Stomach smooth muscle (tissue), 2 donors: Measurements from ENCODE around the gene GPC1.
"Not testable (repeated sequence)": the region's sequence is repeated elsewhere in the genome, so short reads cannot be mapped to it uniquely, and the experiment has no call there.

Source experiments
- H3K27ac ChIP-seq: one replicate; pipeline ENCODE4 v1.7.0; 2013; ENCODE audit warnings: mild to moderate bottlenecking, low read length, inconsistent platforms
- H3K27me3 ChIP-seq, 2 donors: one replicate each; pipeline ENCODE4 v1.7.0; 2013; ENCODE audit warnings: low read length in 2 of 2; ENCODE audit not compliant: insufficient read depth in 2 of 2, control insufficient read depth in 1 of 2
- H3K36me3 ChIP-seq, 2 donors: one replicate each; pipeline ENCODE4 v1.7.0; 2013; ENCODE audit warnings: low read length in 2 of 2; ENCODE audit not compliant: control insufficient read depth in 2 of 2, insufficient read depth in 2 of 2
- H3K4me1 ChIP-seq: one replicate; pipeline ENCODE4 v1.7.0; 2013; ENCODE audit warnings: low read length; ENCODE audit not compliant: control insufficient read depth, insufficient read depth
- H3K4me3 ChIP-seq, 2 donors: one replicate each; pipeline ENCODE4 v1.7.0; 2013; ENCODE audit warnings: low read length in 2 of 2
- H3K9ac ChIP-seq, 2 donors: one replicate each; pipeline ENCODE4 v1.7.0; 2013; ENCODE audit warnings: low read length in 2 of 2, mild to moderate bottlenecking in 1 of 2
- H3K9me3 ChIP-seq, 2 donors: one replicate each; pipeline ENCODE4 v1.7.0; 2013; ENCODE audit warnings: low read length in 2 of 2; ENCODE audit not compliant: control insufficient read depth in 2 of 2
- donor health status: healthy.
- donor health status: Pancreatic carcinoma.

The GPC1 gene

DNA sequence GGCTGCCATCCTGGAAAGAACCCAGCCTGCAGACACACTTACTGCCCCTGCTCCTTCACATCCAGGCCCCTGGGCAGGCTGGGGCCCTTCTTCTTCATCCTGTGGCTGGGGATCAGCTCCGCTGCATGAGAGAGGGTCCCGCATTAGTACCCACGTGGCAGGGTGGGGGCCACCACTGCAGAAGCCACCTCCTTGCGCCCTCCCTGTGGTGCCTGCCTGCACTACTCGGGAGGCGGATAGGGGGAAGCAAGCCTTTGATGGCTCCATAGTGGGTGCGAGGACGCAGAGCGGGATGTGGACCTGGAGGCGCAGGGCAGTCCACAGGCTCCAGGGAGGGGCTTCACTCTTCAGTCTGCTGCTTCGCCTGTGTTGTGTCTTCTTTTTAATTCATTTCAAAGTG, 46.7 kb downstream of the GPC1 start:
- Histone ChIP-seq H3K9me3 (no peaks in the 10 kb centered on the region), H3K4me3 (no peak overlapping the region), H3K27ac (no peak overlapping the region), H3K27me3 (no peaks in the 10 kb centered on the region), H3K4me1 (no peaks in the 10 kb centered on the region), H3K9ac (no peak overlapping the region), H3K36me3 (no peaks in the 10 kb centered on the region)

DNA sequence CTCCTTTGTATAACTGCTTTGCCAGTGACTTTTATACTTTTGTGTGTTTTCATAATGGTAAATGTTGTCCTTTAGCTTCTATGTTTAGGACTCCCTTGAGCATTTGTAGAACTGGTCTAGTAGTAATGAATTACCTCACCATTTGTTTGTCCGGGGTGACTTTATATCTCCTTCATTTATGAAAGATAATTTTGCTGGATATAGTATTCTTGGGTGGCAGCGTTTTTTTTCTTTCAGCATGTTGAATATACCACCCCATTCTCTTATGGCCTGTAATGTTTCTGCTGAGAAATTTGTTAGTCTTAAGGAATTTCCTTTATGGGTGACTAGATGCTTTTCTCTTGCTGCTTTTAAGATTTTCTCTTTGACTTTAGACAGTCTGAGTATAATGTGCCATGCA, 56.0 kb downstream of the GPC1 start:
- Histone ChIP-seq H3K9me3 (no peaks in the 10 kb centered on the region), H3K9ac (no peak overlapping the region), H3K36me3 (no peaks in the 10 kb centered on the region), H3K27ac (no peak overlapping the region), H3K4me3 (no peak overlapping the region), H3K4me1 (no peaks in the 10 kb centered on the region), H3K27me3 (no peaks in the 10 kb centered on the region)

DNA sequence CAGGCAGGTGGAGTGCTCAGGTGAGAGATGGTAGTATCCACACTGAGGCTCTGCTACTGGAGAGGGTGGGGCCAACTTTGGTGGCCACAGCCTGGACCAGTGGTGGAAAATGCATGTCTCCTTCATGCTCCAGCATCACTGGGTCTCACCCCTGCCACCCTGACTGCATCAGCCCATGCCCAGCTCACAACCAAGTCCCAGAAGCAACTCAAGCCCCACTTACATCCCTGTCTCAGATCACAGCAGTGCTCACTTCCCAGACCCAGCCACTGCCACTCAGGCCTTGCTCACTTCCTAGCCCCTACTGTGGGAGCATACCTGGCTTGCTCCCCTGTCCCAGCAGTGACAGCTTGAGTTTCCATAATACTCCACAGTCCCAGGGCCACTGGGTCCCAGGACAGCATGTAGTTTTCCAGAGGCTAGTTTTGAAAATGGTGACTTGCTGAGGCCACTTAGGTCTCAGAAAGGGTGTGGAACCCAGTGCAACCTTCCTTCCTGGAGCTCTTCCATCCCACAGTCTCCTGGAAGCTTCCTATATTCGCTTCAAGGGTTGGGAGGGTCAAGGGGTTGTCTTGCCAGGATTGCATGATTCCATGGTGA, 58.8 kb downstream of the GPC1 start:
- Histone ChIP-seq H3K4me1 (no peaks in the 10 kb centered on the region), H3K4me3 (no peak overlapping the region), H3K9me3 (no peaks in the 10 kb centered on the region), H3K36me3 (no peaks in the 10 kb centered on the region), H3K27ac (no peak overlapping the region), H3K9ac (no peak overlapping the region), H3K27me3 (no peaks in the 10 kb centered on the region)

DNA sequence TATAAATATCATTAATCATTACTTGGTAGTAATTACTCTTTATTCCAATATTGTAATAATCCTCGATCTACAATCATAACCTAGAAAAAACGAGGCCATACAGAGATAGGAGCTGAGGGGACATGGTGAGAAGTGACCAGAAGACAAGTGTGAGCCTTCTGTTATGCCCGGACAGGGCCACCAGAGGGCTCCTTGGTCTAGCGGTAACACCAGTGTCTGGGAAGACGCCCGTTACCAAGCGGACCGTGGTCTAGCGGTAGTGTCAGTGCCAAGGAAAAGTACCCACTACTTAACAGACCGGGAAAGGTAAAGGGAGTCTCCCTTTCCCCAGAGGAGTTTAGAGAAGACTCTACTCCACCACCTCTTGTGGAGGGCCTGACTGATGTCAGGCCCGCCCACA, 59.5 kb downstream of the GPC1 start:
- not testable (repeated sequence) for H3K9me3 ChIP-seq, H3K4me1 ChIP-seq, H3K27me3 ChIP-seq, H3K4me3 ChIP-seq, H3K27ac ChIP-seq, H3K36me3 ChIP-seq, H3K9ac ChIP-seq

DNA sequence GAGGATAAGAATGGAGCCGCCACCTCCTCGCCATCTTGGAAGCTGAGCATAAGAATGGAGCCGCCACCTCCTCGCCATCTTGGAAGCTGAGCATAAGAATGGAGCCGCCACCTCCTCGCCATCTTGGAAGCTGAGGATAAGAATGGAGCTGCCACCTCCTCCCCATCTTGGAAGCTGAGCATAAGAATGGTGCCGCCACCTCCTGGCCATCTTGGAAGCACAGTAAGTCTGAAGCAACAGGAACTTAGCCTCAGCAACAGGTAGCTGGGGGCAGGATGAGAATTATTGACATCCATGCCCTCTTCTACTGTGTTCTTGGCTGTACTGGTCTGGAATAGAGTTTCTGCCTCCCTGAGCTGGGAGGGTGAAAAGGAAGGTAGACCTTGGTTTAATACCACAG, 61.6 kb downstream of the GPC1 start:
- H3K27ac ChIP-seq, H3K4me1 ChIP-seq, H3K9ac ChIP-seq, H3K4me3 ChIP-seq, H3K27me3 ChIP-seq, H3K9me3 ChIP-seq, H3K36me3 ChIP-seq: not testable (repeated sequence)

DNA sequence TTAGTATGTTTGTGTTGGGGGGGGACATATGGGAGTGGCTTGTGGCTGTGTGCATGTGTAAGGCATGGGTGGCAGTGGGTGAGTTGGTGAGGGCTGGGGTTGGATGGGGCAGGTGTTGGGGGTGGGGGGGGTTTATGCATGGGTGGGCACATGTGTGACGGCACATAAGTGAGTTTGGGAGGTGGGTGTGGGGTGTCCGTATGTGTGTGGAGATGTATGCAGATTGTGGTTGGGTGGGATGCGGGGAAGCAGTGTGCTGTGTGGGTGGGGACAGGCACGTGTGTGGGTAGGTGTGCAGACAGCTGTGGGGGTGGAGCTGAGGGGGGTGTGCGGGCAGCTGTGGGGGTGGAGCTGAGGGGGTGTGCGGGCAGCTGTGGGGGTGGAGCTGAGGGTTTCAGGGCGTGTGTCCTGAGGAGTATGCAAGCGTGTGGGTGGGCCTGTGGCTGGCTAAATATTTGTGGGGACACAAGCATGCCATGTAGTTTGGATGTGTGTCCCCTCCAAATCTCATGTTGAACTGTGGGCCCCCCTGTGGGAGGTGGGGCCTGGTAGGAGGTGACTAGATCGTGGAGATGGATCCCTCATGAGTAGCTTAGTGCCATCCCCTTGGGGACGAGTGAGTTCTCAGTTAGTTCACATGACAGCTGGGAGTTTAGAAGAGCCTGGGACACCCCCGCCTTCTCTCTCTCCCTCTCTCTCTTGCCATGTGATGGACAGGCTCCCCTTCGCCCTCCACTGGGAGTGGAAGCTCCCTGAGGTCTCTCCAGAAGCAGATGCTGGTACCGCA, 62.9 kb downstream of the GPC1 start:
- Histone ChIP-seq H3K36me3 (no peaks in the 10 kb centered on the region), H3K27me3 (no peaks in the 10 kb centered on the region)

DNA sequence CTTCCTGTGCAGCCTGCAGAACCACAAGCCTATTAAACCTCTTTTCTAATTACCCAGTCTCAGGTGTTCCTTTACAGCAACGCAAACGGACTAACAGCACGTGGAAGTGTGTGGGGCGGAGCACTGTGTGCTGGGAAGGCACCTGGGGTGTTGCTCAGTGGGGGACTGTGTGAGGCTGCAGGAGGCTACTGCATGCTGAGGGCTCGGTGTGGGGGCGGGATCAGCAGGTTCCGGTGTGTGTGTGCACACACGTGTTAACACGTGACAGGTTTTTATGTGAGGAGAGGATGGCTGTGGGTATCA, 63.4 kb downstream of the GPC1 start:
- H3K9me3 ChIP-seq: no peaks in the 10 kb centered on the region
- no peak overlapping the region for H3K27ac ChIP-seq
- H3K9ac ChIP-seq: no peak overlapping the region
- no peaks in the 10 kb centered on the region for H3K27me3 ChIP-seq
- H3K4me3 ChIP-seq: no peak overlapping the region
- no peaks in the 10 kb centered on the region for H3K36me3 ChIP-seq
- H3K4me1 ChIP-seq: no peaks in the 10 kb centered on the region

More for the DNA sequence above, 62.9 kb downstream of the GPC1 start:
- H3K9me3 ChIP-seq: no peaks in the 10 kb centered on the region
- no peak overlapping the region for H3K27ac ChIP-seq
- no peak overlapping the region for H3K4me3 ChIP-seq
- H3K9ac ChIP-seq: no peak overlapping the region
- no peaks in the 10 kb centered on the region for H3K4me1 ChIP-seq

DNA sequence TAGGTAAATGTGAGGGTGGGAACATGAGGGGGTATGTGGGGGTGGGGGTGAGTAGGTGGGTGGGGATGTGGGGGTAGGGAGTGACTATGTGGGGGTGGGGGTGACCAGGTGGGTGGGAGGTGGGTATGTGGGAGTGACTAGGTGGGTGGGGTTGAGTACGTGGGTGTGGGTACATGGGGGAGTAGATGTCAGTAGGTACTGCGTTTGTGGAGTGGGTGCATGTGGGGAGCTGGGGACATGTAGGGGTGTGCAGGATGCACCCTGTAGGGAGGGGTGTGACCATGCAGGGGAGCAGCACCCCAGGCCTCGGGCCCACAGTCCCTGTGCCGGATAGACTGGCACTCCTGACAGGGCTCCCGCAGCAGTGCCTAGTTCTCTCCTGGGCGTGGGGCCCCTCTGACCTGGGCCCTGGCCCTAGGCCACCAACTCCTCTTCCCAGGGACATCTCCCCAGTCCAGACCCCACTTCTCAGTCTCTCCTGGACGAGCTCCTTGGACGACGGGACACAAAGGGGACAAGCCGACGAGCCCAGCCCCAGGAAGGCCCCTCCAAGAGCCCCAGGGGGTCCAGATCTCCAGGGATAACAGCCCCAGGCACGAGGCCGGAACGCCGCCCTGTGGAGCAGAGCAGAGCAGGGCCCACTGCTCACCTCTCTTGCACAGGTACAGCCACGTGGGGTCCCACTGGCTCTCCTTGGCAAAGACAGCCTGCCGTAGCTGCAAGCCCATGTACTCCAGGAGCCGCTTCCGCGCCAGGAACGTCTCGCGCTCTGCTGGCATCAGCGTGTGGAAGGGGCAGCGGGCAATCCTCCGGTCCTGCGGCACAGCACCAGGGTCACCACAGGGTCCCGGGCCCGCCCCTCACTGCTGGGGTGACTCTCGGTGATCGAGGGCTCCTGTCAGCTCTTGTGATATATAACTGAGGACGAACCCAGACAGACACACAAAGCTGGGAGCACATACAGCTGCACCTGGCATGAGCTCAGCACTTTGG, 64.1 kb downstream of the GPC1 start:
- Histone ChIP-seq H3K9ac (no peak overlapping the region), H3K4me3 (no peak overlapping the region), H3K27ac (no peak overlapping the region), H3K9me3 (no peaks in the 10 kb centered on the region), H3K4me1 (no peaks in the 10 kb centered on the region), H3K36me3 (no peaks in the 10 kb centered on the region), H3K27me3 (no peaks in the 10 kb centered on the region)

DNA sequence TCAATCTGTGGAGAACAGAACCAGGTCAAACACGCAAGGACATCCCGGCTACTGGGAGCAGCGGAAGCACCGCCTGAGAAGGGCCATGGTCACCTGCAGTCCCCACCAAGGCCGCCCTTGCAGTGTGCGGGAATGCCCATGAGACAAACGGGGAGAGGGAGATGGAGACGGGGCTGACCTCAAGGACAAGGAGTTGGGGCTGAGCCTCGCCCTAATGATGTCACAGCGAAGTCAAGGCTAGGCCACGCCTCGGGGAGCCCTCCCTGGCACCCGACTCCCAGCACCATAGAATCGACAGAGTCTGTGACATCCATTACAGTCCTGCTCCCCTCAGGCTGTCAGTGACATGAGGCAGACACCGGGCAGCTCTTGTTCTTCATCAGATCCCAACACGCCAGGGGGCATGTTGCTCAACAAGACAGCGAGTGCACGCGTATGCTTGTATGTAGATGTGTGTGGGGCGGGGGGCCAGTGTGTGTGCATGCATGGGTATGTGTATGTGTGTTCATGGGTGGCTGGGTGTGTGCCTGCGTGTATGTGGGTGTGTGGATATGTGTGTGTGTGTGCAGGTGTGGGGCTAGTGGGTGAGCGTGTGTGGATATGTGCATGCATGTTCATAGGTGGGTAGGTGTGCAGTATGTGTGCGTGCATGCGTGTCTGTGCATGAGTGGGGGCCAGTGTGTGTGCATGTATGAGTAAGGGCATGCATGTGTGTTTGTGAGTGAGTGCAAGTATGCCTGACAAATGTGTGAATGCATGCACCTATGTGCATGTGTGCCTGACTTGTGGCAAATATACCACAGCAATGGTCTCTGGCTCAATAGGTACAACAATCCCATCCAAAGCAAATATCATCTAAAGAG, 65.3 kb downstream of the GPC1 start:
- Histone ChIP-seq H3K27ac (no peak overlapping the region), H3K36me3 (no peaks in the 10 kb centered on the region), H3K4me3 (no peak overlapping the region), H3K27me3 (no peaks in the 10 kb centered on the region), H3K4me1 (no peaks in the 10 kb centered on the region), H3K9ac (no peak overlapping the region), H3K9me3 (no peaks in the 10 kb centered on the region)

DNA sequence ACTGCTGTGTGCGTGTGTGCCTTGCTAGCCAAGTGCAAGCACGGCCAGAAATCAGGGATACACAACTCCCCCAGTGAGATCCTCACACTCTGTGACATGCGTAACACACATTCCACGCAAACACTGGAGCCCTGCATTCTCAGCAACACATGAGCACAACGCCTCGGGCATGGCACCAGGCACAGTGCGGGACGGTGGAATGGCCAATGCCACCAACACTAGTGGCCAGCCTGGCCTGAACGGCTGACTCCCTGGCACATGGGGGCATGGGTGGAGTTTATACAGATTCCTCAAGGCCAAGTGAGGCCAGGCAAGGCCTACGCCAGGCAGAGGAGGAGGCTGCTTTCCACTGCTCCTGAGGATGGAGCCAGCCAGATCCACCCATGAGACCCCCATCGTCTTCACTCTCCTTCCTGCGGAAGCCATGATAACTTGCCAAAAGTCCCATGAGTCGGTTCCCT, 66.1 kb downstream of the GPC1 start:
- no peak overlapping the region for H3K27ac ChIP-seq
- H3K4me3 ChIP-seq: no peak overlapping the region

More for the DNA sequence above, 66.1 kb downstream of the GPC1 start:
- Histone ChIP-seq H3K9me3 (no peaks in the 10 kb centered on the region), H3K4me1 (no peaks in the 10 kb centered on the region), H3K36me3 (no peaks in the 10 kb centered on the region), H3K27me3 (no peaks in the 10 kb centered on the region), H3K9ac (no peak overlapping the region)
